ENCODE measurements around the gene ASB10.

The ASB10 gene

DNA sequence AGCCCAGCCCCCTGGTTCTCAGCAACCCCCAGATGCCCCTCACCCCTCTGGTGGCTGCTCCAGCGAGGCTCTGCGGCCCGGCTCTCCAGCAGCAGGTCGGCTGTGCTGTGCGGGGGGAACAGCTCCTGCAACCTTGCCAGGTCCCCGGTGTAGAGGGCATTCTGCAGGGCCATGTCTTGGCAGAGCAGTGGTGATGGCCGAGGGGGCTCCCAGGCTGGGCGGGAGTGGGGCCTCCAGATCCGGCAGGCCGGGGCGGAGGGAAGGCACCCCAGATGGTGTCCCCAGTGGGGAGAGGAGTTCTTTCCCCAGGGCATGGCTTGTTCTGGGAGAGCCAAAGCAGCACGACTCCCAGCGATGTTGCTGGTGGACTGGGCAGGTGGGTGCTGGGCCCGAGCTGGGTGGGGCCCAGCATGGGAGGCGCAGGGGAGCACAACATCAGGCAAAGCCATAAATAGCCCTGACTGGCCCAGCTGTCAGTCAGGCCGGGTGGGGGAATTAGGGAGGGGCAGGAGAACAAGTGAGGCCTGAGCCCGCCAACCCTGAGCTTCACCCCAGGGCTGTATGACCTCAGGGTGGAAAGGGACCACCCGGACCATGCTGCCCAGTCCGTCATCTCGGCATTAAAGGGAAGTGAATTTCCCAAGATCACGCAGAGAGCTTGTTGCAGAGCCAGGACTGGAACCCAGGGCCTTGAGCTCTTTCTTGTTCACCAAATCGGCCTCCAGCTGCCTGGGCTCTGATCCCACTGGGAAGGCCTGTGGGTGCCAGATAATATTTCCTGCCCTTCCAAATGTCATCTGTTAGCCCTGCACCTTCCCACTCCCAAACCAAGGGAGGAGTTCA is 580 bp upstream of the ASB10 start:
- no peak for DNase-seq

GRCh38 chr7:151185762-151186639 is 1.0 kb downstream of the ASB10 start:
- DNase-seq = no peak

DNA sequence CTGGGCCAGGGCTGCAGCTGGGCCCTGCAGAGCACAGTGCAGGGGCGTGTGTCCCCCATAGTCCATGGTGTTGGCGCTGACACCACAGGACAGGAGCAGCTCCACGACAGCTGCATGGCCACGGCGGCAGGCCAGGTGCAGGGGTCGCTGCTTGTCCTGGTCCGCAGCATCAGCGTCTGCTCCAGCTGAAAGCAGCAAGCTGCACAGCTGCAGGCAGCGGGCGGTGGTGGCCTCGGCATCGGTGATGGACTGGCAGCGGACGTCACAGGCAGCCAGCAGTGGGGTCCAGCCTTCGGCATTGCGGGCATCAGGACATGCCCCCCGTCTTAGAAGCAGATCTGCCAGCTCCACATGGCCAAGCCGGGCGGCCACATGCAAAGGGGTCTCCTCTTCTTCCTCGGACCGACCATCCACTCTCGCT is 6.0 kb downstream of the ASB10 start:
- no peak for DNase-seq

DNA sequence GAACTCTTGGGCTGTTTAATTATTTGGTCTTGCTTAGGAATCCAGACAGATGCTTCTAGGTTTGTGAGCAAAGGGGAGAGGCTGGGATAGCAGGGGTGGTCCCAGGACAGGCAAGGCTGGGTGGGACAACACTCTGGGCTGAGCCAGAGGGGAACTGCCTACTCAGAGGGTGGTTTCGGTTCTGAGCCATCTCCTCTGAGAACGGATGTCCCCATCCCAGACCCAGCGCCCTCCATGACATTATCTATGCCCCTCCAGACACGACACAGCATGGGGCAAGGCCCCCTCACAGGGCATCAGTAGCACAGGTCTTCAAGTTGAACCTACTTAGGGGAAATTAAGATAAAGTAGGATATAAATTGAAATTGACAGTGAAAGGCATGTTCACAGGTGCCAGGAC is 7.1 kb downstream of the ASB10 start:
- no peak for DNase-seq

DNA sequence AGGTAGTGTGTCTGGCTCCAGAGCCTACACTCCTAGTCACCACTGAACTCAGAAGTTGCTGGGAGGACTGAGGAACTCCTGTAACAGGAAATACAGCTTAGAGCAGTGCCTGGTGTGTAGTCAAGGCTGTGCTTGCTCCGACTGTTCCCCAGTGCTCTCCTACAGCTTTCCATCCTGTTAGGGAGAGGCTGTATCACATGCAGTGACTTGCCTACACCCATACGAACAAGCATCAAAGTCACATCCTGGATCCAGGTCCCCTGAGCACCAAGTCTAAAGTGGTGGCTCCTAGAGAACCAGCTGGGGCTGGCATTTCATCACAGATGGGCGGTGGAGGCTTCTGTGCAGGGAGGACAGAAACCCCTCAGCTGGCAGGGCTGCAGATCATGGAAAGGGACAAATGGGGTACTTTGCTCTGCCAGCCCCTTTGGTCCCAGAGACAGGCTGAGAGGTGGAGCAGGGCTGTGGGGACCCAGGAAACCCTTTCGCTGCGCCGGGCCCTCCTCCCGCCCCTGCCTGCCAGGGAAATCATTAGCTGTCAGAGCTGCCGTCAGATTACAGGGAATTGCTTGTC is 7.7 kb downstream of the ASB10 start:
- DNase-seq = no peak

DNA sequence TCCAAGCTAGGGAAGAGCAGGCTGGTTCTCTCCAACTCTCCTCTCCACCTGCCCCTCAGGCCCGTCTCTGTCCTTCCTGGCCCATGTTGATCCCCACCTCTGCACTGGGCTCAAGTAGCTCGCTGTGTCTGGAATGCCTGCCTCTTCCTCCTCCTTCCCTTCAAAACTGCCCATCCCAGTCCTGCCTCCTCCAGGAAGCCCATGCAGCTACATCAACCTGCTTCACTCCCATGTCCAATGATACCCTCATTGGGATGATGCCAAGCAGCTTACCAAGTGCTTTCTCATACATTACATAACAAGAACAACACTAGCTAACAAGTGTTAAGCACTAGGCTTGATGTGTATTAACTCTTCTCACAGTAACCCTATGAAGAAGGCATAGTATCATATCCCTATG is 8.2 kb downstream of the ASB10 start:
- DNase-seq = no peak

DNA sequence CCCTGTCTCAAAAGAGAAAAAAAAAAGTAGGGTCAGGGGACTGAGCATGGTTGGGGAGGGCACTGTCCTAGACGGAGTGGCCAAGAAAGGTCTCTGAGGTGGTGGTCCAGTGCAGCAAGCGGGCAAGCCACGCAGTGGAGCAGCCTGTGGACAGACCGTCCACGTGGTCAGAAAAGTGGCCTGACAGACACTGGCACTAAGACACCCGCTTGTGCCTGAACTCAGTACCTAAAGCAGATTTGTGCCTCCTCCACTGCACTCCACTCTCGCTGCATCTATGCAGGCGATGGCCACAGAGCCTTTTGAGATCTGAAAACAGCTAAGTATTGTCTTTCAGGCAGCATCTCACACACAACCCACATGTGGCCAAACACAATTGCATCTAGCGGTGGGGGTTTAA is 8.8 kb downstream of the ASB10 start:
- DNase-seq = no peak

- DNase-seq = no peak
These were observed 9.7 kb downstream of the ASB10 start for GRCh38 chr7:151177310-151177709.

GRCh38 chr7:151176401-151176800 is 10.6 kb downstream of the ASB10 start:
- peak; percentile 30 for DNase-seq

GRCh38 chr7:151175793-151176311 is 11.2 kb downstream of the ASB10 start:
- DNase-seq = peak; percentile 32

DNA sequence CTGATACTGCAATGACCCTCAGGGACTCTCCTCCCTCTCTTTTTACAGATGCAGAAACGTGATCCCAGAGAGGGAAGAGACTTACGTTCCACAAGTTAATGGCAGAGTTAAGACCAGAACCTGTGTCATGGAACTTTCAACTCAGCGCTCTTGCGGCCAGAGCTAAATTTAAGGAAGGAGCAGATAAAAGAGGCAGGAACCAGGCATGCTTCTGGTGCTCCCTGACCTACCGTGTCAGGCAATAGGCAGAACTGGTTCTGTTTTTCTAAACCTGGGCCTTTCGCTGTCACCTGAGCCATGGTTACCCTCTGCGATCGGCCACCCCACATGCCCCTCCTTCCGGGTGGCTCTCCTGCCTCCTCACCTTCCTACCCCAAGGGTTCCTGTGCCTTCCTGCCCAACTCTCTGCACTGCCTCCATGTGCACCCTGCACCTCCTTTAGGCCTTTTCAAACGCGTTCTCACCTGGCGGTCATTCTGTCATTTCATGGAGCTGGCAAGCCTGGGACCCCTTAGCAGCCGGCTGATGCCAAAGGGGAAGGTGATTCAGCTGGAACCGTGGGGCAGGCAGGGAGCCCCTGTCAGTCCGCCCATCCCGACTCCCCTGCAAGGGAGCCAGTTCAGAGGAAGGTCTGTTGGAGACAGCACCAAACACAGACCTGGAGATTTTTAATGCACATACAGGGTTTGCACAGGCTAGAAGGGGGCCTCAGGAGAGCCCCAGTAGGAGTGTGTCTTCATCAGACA is 11.8 kb downstream of the ASB10 start:
- peak; percentile 48 for DNase-seq

DNA sequence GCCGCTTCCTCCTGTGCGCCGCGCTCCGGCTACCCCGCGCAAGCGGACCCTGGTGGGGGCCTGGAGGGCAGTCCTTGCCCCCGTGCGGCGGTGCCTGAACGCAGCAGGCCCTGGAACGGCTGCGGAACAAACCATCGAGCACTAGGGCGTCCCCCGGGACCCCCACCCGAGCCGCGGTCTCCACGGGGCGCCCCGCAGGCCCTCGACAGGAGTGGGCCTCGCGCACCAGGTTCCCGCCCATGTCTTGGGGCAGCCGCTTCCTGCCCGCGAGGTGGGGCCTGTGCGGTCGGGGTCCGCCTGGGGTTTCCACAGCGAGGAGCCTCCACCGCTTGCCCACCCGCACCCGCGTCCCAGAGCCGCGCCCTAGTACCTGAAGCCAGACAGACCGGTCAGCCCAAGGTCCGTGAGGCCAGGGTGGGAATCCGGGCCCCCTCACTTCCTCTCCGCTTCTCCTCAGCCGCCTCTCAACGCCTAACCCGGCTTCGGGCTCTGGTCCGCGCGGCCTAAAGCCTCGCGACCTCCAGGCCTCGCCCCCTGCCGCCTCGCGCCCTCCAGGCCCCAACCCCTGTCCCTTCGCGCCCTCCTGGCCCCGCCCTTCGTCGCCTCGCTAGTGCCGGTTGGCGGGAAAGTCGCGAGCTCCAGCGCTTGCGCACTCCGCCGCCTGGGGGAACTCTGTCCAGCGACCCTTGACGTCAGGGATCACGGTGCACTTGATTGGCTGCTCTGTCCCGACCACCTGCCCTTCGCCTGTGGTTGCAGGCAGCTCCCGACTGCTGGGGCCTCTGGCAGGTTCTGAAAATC is 12.6 kb downstream of the ASB10 start:
- peak; percentile 60 for DNase-seq

DNA sequence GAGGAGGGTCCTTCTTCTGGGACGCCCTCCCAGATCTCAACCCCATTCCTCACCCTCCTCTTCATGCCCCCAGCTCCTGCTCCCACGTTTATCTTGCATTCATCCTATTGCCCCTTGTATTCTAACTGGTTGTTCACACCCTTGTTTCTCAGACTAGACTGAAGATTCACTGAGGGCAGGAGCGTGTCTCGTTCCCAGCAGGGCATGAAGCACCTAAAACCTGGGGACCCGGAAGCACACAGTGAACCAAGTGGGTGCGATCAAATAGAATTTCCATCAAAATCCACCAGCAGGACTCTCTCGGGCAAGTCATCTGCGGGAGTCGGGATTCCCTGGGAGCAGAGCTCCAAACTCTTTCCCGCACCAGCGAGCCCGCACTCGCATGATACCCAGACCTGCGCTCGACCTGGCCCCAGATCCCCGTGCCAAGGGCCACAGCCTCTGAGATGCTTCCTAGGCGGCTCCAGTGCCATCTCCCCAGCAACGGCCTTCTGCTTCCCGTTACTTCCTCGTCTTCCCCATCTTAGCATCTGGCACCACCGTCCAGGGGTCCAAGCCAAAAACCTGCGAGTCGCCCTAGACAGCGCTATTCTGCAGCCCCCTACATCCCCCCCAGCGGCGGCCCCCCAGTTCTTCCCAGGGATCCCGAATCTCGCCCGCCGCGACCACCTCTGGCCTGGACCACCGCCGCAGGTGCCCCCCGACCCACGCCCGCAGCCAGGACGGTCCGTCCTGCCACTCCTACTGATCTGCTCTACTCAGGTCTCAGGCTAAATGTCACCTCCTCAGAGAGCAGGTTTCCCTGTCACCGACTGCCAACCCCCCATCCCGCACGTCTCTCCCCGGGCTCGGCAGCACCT is 13.4 kb downstream of the ASB10 start:
- DNase-seq = peak; percentile 48

DNA sequence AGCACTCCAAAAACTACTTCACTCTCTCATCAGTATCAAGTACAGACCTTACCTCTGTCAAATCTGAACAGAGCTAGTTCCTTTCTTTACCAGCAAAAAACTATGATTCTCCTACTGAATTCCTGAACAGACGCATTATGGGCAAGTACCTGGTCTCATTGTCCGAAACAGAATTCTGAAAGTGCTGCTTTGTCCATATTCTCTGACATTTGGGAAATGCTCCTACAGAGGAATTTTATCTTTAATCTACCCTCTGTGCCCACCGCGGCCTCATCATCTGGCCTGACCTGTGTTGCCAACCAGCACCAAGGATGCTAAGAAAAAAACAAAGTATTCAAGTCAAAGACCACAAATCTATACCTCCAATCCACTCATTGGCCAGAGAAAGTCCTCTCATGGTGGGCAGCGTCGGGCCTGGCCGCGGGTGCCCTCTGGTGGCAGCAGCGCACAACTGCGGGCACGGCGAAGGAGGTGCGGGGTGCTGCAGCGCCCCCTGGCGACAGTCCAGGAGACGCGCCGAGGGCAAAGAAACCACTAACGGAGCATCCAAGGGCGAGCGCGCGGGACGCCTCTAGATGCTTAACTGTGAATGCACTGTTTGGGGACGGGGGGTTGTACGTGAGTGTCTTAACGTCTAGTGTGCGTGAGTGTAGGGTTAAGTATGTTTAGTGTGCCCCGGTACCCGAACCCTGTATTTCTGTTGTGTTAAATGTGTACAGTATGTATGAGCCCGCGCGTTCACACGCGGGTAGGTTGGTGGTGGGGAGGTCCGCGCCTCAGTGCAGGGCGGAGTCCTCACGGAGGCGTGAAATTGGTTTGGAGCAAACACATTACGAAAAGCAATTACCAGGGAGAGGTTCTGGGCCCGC is 14.5 kb downstream of the ASB10 start:
- peak; percentile 96 for DNase-seq

DNA sequence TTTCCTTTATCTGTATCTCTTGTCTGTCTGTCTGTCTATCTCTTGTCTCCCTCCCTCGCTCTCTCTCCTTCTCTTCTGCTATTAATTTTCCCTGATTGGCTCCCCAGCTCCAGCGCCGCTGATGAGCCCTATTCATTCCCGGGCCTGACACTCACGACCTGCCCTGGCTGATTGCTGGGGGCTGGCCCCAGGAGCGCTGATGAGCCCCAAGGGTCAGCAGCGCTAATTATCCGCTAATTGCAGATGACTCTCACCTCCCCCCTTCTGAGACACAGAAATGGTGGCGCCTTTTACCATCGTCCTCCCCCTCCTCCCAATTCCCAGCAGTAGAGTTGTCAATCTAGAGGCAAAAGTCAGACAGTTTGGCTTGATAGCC is 18.3 kb downstream of the ASB10 start:
- no peak for DNase-seq

GRCh38 chr7:151168003-151168786 is 18.9 kb downstream of the ASB10 start:
- peak; percentile 87 for DNase-seq

- peak; percentile 56 for DNase-seq
These were observed 19.7 kb downstream of the ASB10 start, which contains the start of gene GBX1 for GRCh38 chr7:151167197-151167961. Gene GBX1 (minus strand): TSS chr7:151167694. CDS start chr7:151167548, 146 bp downstream.

- DNase-seq = peak; percentile 54
These were observed 20.3 kb downstream of the ASB10 start for GRCh38 chr7:151166629-151167196.
